GM19025 (cell line): ENCODE measurements around the gene PPME1.

Experiments used
- ATAC-seq: cut with Tn5 transposase; IDR thresholded peaks from one replicate; pipeline ENCODE4 v1.9.1; 2021; ENCODE audit warnings: mild to moderate bottlenecking, low read depth, moderate library complexity; ENCODE audit not compliant: unreplicated experiment

Gene PPME1

DNA sequence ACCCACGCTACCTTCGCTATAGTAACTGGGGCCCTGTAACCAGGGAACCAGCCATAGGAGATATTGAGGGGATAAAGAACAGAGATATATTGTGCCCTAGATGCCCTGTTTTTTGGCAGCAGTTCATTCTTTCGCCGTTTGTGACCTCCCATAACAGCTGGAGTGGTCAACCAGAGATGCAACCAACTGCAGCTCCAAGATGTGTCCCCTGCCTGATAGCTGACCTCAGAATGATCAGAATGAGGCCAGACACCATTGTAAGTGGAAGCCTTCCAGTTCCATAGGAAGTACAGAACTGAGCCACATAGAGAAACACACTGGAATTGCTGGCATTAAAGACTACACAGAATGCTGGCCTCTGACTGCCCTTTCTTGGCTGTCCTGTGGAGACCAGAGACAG lies 101.2 kb downstream of the PPME1 start:
- no peak for ATAC-seq

DNA sequence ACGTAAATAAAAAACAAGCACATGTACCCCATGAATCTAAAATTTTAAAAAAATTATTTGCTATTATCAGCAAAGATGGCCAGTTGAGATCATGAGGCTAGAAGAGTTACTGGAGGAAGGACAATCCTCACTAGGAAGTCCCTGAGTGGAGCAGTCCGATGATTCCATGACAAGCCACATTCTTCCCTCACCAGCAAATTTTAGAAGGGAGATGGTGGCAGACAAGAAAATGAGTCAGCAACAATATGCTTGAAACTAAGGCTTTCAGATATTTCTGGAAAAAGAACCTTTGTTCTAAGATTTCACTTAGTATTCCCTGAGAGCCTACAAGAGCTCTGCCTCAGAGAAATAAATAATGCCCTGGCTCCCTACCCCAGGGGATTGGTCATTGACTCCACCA lies 105.5 kb downstream of the PPME1 start:
- ATAC-seq, result no peak

DNA sequence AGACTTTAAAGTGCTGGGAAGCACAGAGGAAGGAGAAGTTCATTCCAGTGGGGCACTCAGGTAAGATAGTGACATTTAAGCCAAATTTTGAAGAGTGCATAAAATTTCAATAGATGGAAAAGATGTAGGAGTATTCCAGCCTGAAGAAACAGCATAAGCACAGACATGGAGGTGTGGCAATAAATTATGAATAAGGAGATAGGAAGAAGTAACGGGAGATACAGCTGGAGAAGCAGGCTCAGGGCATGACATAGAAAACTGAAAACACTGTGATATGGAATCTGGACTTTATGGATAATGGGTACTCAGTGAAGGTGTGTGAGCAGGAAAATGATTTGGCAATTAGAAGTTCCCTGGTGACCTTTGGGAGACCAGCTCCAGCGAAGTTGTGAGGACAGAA lies 107.0 kb downstream of the PPME1 start:
- no peak for ATAC-seq

GRCh38 chr11:74278721-74279161 lies 107.7 kb downstream of the PPME1 start:
- ATAC-seq, result no peak

- ATAC-seq, result no peak
These were observed 108.2 kb downstream of the PPME1 start for GRCh38 chr11:74279256-74279655.

DNA sequence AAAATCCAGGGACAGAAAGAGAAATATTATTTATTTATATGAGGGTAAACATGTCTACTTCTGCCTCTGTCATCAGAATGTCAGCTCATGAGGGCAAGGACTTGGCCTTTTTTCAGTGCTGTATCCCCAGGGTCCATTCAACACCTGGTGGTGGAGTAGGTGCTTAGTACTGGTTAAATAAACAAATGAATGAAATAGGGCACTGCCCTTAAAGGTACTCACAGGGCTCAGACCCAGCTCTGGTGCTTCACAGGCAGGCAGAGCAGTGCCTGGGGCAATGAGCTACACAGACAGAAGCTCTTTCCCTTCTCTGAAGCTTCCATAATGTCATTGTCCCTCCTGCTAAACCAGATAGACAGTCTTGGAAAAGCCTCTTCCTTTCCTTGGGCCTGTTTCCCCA lies 109.4 kb downstream of the PPME1 start:
- ATAC-seq, result no peak

- no peak for ATAC-seq
These were observed 111.3 kb downstream of the PPME1 start for GRCh38 chr11:74282421-74282820.

DNA sequence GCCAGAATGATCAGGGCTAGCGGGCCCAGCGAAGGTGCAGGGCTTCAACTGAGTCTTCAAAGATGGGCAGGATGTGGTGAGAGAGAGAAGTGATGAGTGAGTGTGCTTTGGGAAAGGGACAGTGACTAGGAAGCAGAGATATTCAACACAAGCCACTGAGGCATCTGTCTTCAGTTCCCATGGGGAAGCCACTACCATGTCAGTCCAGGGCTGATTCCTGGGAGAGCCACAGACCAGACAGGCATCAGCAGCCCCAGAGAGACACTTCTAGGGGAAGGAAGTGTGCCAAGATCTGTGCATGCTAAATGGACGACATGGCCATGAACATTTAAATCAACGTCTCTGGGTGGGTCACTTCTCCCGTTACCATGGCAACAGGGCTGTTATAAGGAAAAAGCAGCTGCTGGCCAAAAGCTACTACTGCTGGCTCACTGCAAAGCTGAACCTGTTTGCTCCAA lies 111.9 kb downstream of the PPME1 start:
- ATAC-seq, result no peak

DNA sequence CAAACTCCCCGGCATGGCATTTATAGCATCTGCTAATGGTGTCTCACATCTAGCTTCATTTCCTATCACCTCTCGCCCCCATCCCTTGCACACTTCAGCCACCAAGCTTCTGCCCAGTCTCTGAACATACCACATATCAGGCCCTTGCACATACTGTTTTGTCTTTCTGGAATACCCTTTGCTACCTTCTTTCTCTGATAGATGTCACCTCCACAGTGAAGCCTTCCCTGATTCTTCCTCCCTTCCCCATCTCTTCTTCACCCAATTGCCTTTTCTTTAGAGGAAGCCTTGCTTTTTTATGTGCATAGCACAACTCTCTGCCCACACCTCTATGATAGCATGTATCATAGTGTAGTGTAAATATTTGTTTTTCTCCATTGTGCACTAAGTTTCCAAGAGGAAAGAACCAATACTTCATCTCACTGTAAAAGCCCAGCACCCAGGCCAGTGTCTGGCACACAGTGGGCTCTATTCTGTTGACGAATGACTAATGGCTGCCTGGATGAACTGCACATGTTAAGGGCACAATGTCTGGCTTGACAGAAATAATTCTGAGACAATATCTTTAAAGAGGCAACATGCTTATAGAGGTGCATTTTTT lies 112.6 kb downstream of the PPME1 start:
- no peak for ATAC-seq

- ATAC-seq, result no peak
These were observed 113.4 kb downstream of the PPME1 start for GRCh38 chr11:74284466-74284865.

DNA sequence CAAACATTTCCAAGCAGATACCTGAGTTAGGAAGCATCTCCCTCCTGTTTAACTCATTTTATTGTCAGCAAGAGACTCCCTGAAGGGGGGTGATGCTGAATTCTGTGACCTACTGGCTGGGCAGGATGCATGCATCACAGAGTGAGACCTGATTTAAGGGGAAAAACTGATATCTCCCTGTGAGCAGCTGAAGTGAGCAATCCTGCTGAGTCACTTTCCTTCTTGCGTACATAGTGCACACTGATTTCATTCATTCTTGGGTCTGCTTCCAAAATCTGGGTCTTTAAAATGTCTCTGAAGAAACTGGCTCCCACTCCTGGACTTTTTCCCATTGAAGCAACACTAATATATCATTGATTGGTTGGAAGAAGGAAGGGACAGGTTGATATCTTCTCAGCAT lies 117.1 kb downstream of the PPME1 start:
- no peak for ATAC-seq

- ATAC-seq, result no peak
These were observed 117.8 kb downstream of the PPME1 start for GRCh38 chr11:74288911-74289310.

GRCh38 chr11:74297484-74297883 lies 126.4 kb downstream of the PPME1 start:
- no peak for ATAC-seq

DNA sequence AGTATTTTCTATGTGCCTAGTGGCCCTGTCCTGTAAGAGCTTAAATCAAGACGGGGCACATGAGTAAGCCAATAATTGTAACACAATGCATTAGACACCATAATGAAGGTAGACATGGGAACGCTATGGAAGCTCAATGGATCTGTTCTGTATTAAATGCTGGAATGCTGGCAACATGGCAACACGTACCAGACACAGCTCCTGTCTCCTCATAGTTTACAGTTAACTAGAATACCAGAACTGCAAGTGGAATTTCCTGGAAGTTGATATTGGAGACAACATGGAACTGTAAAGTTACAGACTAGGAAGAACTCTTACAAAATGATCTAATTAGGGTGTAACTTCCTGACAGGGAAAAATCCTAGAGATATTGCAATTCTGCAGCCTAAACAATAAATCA lies 127.9 kb downstream of the PPME1 start:
- no peak for ATAC-seq
